ENCODE data around the gene TSPYL4. TPM values are rescaled to one million over a fixed set of nuclear protein-coding genes. Genes with fewer than 3 reads are reported as not detected.
A peak's percentile ranks its signal among the peaks of the same experiment; 100 is the strongest.

Gene TSPYL4
- total RNA-seq, 6 experiments from 2014 or later = 40.8 to 52.5 (median 45.9) TPM

- Mint-ChIP-seq H3K27me3 (ENCODE audit: insufficient read depth) (no peaks in the 10 kb centered on the region), H3K9me3 (no peaks in the 10 kb centered on the region), H3K4me3 (no peak overlapping the region), H3K36me3 (ENCODE audit: low read depth) (no peaks in the 10 kb centered on the region), H3K27ac (no peak overlapping the region), H3K4me1 (ENCODE audit: low read depth) (peaks cover 46% of the 10 kb centered on the region)
- no peak for DNase-seq
- TF ChIP-seq, protein P1, sequence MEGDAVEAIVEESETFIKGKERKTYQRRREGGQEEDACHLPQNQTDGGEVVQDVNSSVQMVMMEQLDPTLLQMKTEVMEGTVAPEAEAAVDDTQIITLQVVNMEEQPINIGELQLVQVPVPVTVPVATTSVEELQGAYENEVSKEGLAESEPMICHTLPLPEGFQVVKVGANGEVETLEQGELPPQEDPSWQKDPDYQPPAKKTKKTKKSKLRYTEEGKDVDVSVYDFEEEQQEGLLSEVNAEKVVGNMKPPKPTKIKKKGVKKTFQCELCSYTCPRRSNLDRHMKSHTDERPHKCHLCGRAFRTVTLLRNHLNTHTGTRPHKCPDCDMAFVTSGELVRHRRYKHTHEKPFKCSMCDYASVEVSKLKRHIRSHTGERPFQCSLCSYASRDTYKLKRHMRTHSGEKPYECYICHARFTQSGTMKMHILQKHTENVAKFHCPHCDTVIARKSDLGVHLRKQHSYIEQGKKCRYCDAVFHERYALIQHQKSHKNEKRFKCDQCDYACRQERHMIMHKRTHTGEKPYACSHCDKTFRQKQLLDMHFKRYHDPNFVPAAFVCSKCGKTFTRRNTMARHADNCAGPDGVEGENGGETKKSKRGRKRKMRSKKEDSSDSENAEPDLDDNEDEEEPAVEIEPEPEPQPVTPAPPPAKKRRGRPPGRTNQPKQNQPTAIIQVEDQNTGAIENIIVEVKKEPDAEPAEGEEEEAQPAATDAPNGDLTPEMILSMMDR (IDR thresholded peaks at IDR 0.05) = no peak
Observed at GRCh38 chr6:116210316-116210715, 43.6 kb downstream of the TSPYL4 start.

DNA sequence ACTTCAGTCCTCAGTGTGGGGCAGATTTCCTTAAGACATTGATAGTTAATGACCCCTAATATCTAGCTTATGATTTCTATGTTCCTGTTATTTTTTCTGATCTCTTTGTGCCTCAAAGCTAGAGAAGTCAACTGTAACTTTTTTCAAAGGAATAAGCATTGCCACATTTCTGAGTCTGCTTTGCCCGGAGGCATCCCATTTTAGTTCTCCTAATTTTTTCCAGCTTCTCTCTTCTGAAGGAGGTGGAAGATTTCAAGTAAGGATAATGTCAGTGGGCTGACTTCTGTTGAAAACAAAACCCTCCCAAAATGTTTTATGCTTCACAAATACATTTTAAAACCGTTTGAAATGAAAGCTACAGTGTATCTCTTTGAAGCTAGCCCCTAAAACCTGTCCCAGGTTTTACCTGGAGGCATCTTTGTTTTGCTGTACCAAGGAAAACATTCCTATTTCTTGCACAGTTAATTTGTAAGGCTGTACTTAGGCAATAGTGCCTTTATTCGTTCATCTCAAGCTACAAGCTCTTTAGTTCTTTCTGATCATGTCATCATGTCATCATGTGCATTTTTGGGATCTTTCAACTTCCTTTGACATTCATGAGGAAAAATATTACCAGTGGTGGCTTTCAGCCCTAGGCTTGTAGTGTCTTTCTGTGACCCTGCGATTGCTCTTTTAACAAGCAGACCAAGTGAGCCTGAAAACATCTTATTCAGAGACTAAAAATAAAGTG is 45.7 kb downstream of the TSPYL4 start:
- H3K36me3 Mint-ChIP-seq (ENCODE audit: low read depth) = no peaks in the 10 kb centered on the region
- no peak overlapping the region for H3K27ac Mint-ChIP-seq
- DNase-seq = no peak
- peaks cover 52% of the 10 kb centered on the region for H3K4me1 Mint-ChIP-seq (ENCODE audit: low read depth)
- no peak overlapping the region for H3K4me3 Mint-ChIP-seq
- H3K9me3 Mint-ChIP-seq = no peaks in the 10 kb centered on the region
- H3K27me3 Mint-ChIP-seq (ENCODE audit: insufficient read depth) = no peaks in the 10 kb centered on the region; the same call in 1 of the 2 replicates
- TF ChIP-seq, protein P1 (IDR thresholded peaks at IDR 0.05) = no peak

DNA sequence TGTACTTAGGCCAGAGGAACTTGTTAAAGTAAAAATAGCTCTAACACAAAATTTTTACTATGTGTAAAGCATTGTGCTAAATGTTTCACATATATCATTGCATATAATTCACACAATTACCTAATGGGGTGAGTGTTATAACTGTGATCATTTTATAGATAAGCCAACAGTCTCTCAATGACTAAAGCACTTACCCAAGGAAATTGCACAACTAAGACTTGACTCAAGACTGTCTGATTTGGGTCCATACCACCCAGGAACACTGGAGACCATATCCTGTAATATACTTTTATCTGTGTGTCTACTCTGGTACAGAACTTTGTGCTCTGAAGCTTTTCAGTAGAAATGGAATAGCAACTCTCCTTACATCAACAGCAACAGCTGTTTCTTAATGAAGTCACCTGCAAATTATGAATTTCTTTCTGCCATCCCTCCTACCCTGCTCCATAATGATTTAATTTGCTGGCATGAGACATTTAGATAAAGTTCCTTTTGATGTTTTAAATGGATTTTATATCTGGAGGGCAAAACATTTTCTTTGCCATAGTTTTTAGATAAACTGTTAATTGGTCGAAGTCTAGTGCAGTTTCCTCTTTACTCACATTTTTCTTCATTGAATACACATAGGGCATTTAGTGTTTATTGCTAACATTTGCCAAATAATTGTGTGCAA is 47.5 kb downstream of the TSPYL4 start:
- Mint-ChIP-seq H3K4me3 (no peak overlapping the region), H3K9me3 (no peaks in the 10 kb centered on the region), H3K36me3 (ENCODE audit: low read depth) (no peaks in the 10 kb centered on the region), H3K27ac (no peak overlapping the region), H3K27me3 (ENCODE audit: insufficient read depth) (no peaks in the 10 kb centered on the region; the same call in 1 of the 2 replicates), H3K4me1 (ENCODE audit: low read depth) (peaks cover 52% of the 10 kb centered on the region)
- TF ChIP-seq, protein P1 (IDR thresholded peaks at IDR 0.05) = no peak
- DNase-seq = peak; percentile 10

- no peak overlapping the region for H3K27ac Mint-ChIP-seq
- no peak for DNase-seq
- peaks cover 41% of the 10 kb centered on the region for H3K4me1 Mint-ChIP-seq (ENCODE audit: low read depth)
- H3K36me3 Mint-ChIP-seq (ENCODE audit: low read depth) = no peaks in the 10 kb centered on the region
- no peaks in the 10 kb centered on the region for H3K9me3 Mint-ChIP-seq
- peak overlapping the region; percentile 59 for H3K4me3 Mint-ChIP-seq
- TF ChIP-seq, protein P1 (IDR thresholded peaks at IDR 0.05) = no peak
- no peaks in the 10 kb centered on the region; the same call in 1 of the 2 replicates for H3K27me3 Mint-ChIP-seq (ENCODE audit: insufficient read depth)
Observed at GRCh38 chr6:116205281-116205680, 48.6 kb downstream of the TSPYL4 start.

- no peak for DNase-seq
- H3K27ac Mint-ChIP-seq = no peak overlapping the region
- H3K9me3 Mint-ChIP-seq = no peaks in the 10 kb centered on the region
- H3K27me3 Mint-ChIP-seq (ENCODE audit: insufficient read depth) = peaks cover 3% of the 10 kb centered on the region
- no peak overlapping the region for H3K4me3 Mint-ChIP-seq
- H3K36me3 Mint-ChIP-seq (ENCODE audit: low read depth) = no peaks in the 10 kb centered on the region
- TF ChIP-seq, protein P1 (IDR thresholded peaks at IDR 0.05) = no peak
- H3K4me1 Mint-ChIP-seq (ENCODE audit: low read depth) = peaks cover 32% of the 10 kb centered on the region
Observed at GRCh38 chr6:116201538-116201937, 52.3 kb downstream of the TSPYL4 start.
